SK-N-SH (cell line): ENCODE data around the gene CLK4. TPM values are rescaled to one million over a fixed set of nuclear protein-coding genes. Genes with fewer than 3 reads are reported as not detected.

Experiments used
- CTCF ChIA-PET: fragments of 300-600, 350-600 bp; formaldehyde crosslinking; extraction: SDS; loops from one replicate; lab custom pipeline; 2021; lab: Yijun Ruan, JAX
- POLR2A ChIA-PET: fragments of 350-600 bp; sonication (Branson Sonifier 250); formaldehyde crosslinking; extraction: SDS; loops from one replicate; lab custom pipeline; 2020; ENCODE audit warnings: antibody characterized with exemption, inconsistent platforms; lab: Yijun Ruan, JAX
- DNase-seq: peaks from one replicate; pipeline ENCODE4 v3.0.0; 2012
- H2AFZ ChIP-seq: fragments of 200-600 bp; sonication (generic); 2 replicates; pipeline ENCODE4 v1.8.1; 2016; ENCODE audit warnings: antibody characterized with exemption, mild to moderate bottlenecking, low read depth
- H3F3A ChIP-seq: fragments of 200-600 bp; sonication (generic); replicated peaks from 2 replicates; pipeline ENCODE3; 2016; ENCODE audit warnings: antibody characterized with exemption, mild to moderate bottlenecking; ENCODE audit not compliant: insufficient read depth
- H3K27ac ChIP-seq, 2 experiments: fragments of 200-500 bp in 1 of 2; fragments of 200-600 bp in 1 of 2; sonication (Bioruptor generic) in 1 of 2; sonication (generic), shearing (Covaris generic) in 1 of 2; 2 replicates each; pipeline versions ENCODE4 v1.5.1 to v1.6.1; 2014 to 2016; ENCODE audit warnings: low read depth in 2 of 2, inconsistent platforms in 1 of 2, low read length in 1 of 2, mild to moderate bottlenecking in 1 of 2, mixed read lengths in 1 of 2
- H3K27me3 ChIP-seq: fragments of 200-600 bp; sonication (generic), shearing (Covaris generic); 2 replicates; pipeline ENCODE4 v1.6.1; 2016; ENCODE audit warnings: mixed run types; ENCODE audit not compliant: insufficient read depth
- H3K36me3 ChIP-seq, 2 experiments: fragments of 200-500 bp in 1 of 2; fragments of 200-600 bp in 1 of 2; sonication (Bioruptor generic) in 1 of 2; sonication (generic) in 1 of 2; replicated peaks in 1 of 2; 2 replicates each; pipeline versions ENCODE3 to v1.5.1; 2014 to 2016; ENCODE audit warnings: low read length in 1 of 2, mild to moderate bottlenecking in 1 of 2; ENCODE audit not compliant: insufficient read depth in 2 of 2, control insufficient read depth in 1 of 2
- H3K4me1 ChIP-seq, 2 experiments: fragments of 200-500 bp in 1 of 2; fragments of 200-600 bp in 1 of 2; sonication (Bioruptor generic) in 1 of 2; sonication (generic), shearing (Covaris generic) in 1 of 2; 2 replicates each; pipeline versions ENCODE4 v1.5.1 to v1.6.1; 2014 to 2016; ENCODE audit warnings: low read depth in 1 of 2, low read length in 1 of 2, mixed run types in 1 of 2; ENCODE audit not compliant: insufficient read depth in 2 of 2, control insufficient read depth in 1 of 2
- H3K4me2 ChIP-seq: fragments of 200-600 bp; sonication (generic), shearing (Covaris generic); 2 replicates; pipeline ENCODE4 v1.6.1; 2017; ENCODE audit warnings: mixed run types
- H3K4me3 ChIP-seq, 2 experiments: fragments of 200-500 bp in 1 of 2; fragments of 200-600 bp in 1 of 2; sonication (Bioruptor generic) in 1 of 2; sonication (generic), shearing (Covaris generic) in 1 of 2; 2 replicates each; pipeline versions ENCODE4 v1.5.1 to v1.8.1; 2014 to 2016; ENCODE audit warnings: low read depth in 2 of 2, inconsistent platforms in 1 of 2, low read length in 1 of 2, mild to moderate bottlenecking in 1 of 2, mixed read lengths in 1 of 2, moderate library complexity in 1 of 2
- H3K79me2 ChIP-seq: fragments of 200-600 bp; sonication (generic); 2 replicates; pipeline ENCODE4 v1.8.1; 2017; ENCODE audit warnings: mild to moderate bottlenecking; ENCODE audit not compliant: insufficient read depth
- H3K9ac ChIP-seq: fragments of 200-600 bp; sonication (generic); 2 replicates; pipeline ENCODE4 v1.6.1; 2017; ENCODE audit warnings: mixed run types
- H3K9me2 ChIP-seq: fragments of 200-600 bp; sonication (generic); 2 replicates; pipeline ENCODE4 v1.6.1; 2017; ENCODE audit warnings: mixed run types
- H3K9me3 ChIP-seq: fragments of 200-600 bp; sonication (generic); 2 replicates; pipeline ENCODE4 v1.6.1; 2017; ENCODE audit warnings: mixed run types, mild to moderate bottlenecking, moderate library complexity
- H4K20me1 ChIP-seq: fragments of 200-600 bp; sonication (generic); 2 replicates; pipeline ENCODE4 v1.6.1; 2017; ENCODE audit warnings: mild to moderate bottlenecking, mixed run types; ENCODE audit not compliant: insufficient read depth
- FOXJ3 ChIP-seq: sonication (generic); formaldehyde crosslinking; IDR thresholded peaks from 2 replicates; pipeline ENCODE4 v1.5.1; 2020; ENCODE audit warnings: mild to moderate bottlenecking, missing genetic modification reagents
- FOXM1 ChIP-seq: IDR thresholded peaks from 2 replicates; pipeline ENCODE4 v1.4.0; 2012; ENCODE audit warnings: low read depth, mild to moderate bottlenecking
- GABPA ChIP-seq: IDR thresholded peaks from 2 replicates; pipeline ENCODE4 v1.4.0; 2012; ENCODE audit warnings: low read depth, mild to moderate bottlenecking
- GATA2 ChIP-seq: sonication (generic); formaldehyde crosslinking; IDR thresholded peaks from 2 replicates; pipeline ENCODE4 v1.5.0; 2020; ENCODE audit warnings: mild to moderate bottlenecking, missing genetic modification reagents
- JUND ChIP-seq: IDR thresholded peaks from 2 replicates; pipeline ENCODE4 v1.4.0; 2012
- MXI1 ChIP-seq: IDR thresholded peaks from 2 replicates; pipeline ENCODE4 v1.6.1; 2012; ENCODE audit warnings: mild to moderate bottlenecking, low read depth, low read length, improper control_type of control experiment
- NRF1 ChIP-seq: IDR thresholded peaks from 2 replicates; pipeline ENCODE4 v1.6.1; 2012; ENCODE audit warnings: low read depth, mild to moderate bottlenecking, low read length
- POLR2AphosphoS5 ChIP-seq: IDR thresholded peaks from 2 replicates; pipeline ENCODE4 v1.6.1; 2012; ENCODE audit warnings: low read depth, low read length
- WGBS: methylation state at CpG from one replicate; pipeline ENCODE4 v1.1.6; 2017; ENCODE audit warnings: low lambda C conversion rate; 5-methylcytosine and 5-hydroxymethylcytosine counted together
- polyA plus RNA-seq, 3 experiments: library from polyadenylated mRNA; depleted of rRNA; stranded (reverse); fragments of >200 nt; gene quantifications; 2 replicates each; pipeline ENCODE4 v1.2.3, GENCODE V29; 2012
- TF ChIP-seq, protein P1 (sequence below): IDR thresholded peaks from 2 replicates; pipeline ENCODE4 v1.6.1; 2012; ENCODE audit warnings: mild to moderate bottlenecking, low read depth, low read length, moderate library complexity
- TF ChIP-seq, protein P2 (sequence below): IDR thresholded peaks from 2 replicates; pipeline ENCODE4 v1.4.0; 2012; ENCODE audit warnings: low read depth, borderline replicate concordance
- TF ChIP-seq, protein P3 (sequence below): IDR thresholded peaks from 2 replicates; pipeline ENCODE4 v1.4.0; 2012; ENCODE audit warnings: low read depth

CLK4 gene
- polyA plus RNA-seq, 1 of the 3 experiments (the other 2 are of a cell fraction) = 7.5 TPM

DNA sequence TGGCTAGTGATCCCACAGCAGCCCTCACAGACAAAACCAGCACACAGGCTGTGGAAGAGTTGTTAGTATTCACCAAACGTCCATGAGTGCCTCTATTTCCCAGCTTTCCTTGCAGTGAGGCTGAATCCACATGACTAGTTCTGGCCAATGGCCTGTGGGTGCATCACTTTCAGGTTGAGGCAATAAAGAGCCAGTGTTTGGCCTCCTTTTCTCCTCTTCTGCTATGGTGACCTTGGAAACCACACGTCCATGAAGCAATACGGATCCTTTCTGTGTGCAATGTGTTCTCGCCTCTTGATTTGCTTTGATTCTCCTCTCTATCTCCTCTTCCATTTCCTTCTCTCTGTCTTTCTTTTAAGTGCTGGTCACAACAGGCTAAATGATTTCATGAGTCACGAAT, 23.4 kb upstream of the CLK4 start:
- Histone ChIP-seq H3K36me3 (no peaks in the 10 kb centered on the region), H3K27ac (no peak overlapping the region), H3F3A (no peaks in the 10 kb centered on the region), H3K9ac (no peak overlapping the region), H3K4me1 (no peaks in the 10 kb centered on the region), H2AFZ (no peak overlapping the region), H3K4me2 (no peak overlapping the region), H3K79me2 (no peaks in the 10 kb centered on the region), H4K20me1 (no peaks in the 10 kb centered on the region), H3K4me3 (no peak overlapping the region), H3K9me3 (no peaks in the 10 kb centered on the region), H3K27me3 (no peaks in the 10 kb centered on the region), H3K9me2 (no peaks in the 10 kb centered on the region)
- POLR2A ChIA-PET = no interaction called here
- DNase-seq = no peak
- WGBS = 36% methylated on average over 5 of the region's 5 CpGs
- CTCF ChIA-PET = interaction anchor here (0.9 kb wide), 1 partner anchor 42 kb away, joined by 3 read pairs; no protein-coding TSS in a partner anchor
- TF ChIP-seq GATA2 (CRISPR knock-in tag) (no peak), POLR2AphosphoS5 (no peak), GABPA (no peak), FOXM1 (no peak), JUND (no peak), FOXJ3 (no peak), NRF1 (no peak), MXI1 (no peak)
- TF ChIP-seq, protein P1, sequence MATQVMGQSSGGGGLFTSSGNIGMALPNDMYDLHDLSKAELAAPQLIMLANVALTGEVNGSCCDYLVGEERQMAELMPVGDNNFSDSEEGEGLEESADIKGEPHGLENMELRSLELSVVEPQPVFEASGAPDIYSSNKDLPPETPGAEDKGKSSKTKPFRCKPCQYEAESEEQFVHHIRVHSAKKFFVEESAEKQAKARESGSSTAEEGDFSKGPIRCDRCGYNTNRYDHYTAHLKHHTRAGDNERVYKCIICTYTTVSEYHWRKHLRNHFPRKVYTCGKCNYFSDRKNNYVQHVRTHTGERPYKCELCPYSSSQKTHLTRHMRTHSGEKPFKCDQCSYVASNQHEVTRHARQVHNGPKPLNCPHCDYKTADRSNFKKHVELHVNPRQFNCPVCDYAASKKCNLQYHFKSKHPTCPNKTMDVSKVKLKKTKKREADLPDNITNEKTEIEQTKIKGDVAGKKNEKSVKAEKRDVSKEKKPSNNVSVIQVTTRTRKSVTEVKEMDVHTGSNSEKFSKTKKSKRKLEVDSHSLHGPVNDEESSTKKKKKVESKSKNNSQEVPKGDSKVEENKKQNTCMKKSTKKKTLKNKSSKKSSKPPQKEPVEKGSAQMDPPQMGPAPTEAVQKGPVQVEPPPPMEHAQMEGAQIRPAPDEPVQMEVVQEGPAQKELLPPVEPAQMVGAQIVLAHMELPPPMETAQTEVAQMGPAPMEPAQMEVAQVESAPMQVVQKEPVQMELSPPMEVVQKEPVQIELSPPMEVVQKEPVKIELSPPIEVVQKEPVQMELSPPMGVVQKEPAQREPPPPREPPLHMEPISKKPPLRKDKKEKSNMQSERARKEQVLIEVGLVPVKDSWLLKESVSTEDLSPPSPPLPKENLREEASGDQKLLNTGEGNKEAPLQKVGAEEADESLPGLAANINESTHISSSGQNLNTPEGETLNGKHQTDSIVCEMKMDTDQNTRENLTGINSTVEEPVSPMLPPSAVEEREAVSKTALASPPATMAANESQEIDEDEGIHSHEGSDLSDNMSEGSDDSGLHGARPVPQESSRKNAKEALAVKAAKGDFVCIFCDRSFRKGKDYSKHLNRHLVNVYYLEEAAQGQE = no peak
- TF ChIP-seq, protein P2, sequence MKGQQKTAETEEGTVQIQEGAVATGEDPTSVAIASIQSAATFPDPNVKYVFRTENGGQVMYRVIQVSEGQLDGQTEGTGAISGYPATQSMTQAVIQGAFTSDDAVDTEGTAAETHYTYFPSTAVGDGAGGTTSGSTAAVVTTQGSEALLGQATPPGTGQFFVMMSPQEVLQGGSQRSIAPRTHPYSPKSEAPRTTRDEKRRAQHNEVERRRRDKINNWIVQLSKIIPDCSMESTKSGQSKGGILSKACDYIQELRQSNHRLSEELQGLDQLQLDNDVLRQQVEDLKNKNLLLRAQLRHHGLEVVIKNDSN = no peak
- TF ChIP-seq, protein P3, sequence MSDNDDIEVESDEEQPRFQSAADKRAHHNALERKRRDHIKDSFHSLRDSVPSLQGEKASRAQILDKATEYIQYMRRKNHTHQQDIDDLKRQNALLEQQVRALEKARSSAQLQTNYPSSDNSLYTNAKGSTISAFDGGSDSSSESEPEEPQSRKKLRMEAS = no peak

DNA sequence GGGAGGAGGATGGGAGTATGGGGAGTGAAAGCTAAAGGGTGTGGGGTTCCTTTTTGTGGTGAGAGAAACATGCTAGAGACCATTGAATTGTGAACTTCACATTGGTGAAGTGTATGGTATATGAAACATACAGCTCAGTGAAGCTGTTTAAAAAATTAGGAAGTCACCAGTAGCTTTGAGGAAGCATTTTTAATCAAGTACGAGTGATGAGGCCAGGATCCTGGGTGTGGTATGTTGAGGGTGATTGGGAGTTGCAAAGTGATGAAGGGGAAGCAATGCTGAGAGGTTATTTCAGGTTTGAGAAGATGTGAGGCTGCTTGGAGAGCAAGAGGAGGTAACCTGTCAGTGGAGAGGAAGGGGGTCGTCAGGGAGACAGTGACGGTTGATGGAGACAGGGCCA, 22.7 kb upstream of the CLK4 start:
- ChIA-PET CTCF (interaction anchor here (0.9 kb wide), 1 partner anchor 43 kb away, joined by 3 read pairs; no protein-coding TSS in a partner anchor), POLR2A (no interaction called here)
- no peaks in the 10 kb centered on the region for H3F3A ChIP-seq
- TF ChIP-seq, protein P2 = no peak
- TF ChIP-seq GATA2 (CRISPR knock-in tag) = no peak
- TF ChIP-seq, protein P3 = no peak
- H3K4me3 ChIP-seq = no peak overlapping the region
- H3K4me1 ChIP-seq = no peaks in the 10 kb centered on the region
- H3K4me2 ChIP-seq = no peak overlapping the region
- no peaks in the 10 kb centered on the region for H3K79me2 ChIP-seq
- H3K36me3 ChIP-seq = no peaks in the 10 kb centered on the region
- H3K27ac ChIP-seq = no peak overlapping the region
- WGBS = 30% methylated on average over 3 of the region's 3 CpGs
- H2AFZ ChIP-seq = no peak overlapping the region
- H4K20me1 ChIP-seq = no peaks in the 10 kb centered on the region
- no peak for DNase-seq
- H3K9me3 ChIP-seq = no peaks in the 10 kb centered on the region
- no peaks in the 10 kb centered on the region for H3K9me2 ChIP-seq
- no peak overlapping the region for H3K9ac ChIP-seq
- H3K27me3 ChIP-seq = no peaks in the 10 kb centered on the region
